OCI-LY3 (cell line): ENCODE data around the gene UNC5B.

Source experiments
- CTCF ChIP-seq: fragments of 200-600, 300-600 bp; sonication (generic); IDR thresholded peaks from 2 replicates; pipeline ENCODE4 v1.5.1; 2014; ENCODE audit warnings: antibody characterized with exemption, low read length, low read depth
- EZH2phosphoT487 ChIP-seq: fragments of 200-600 bp; shearing (Covaris generic); IDR thresholded peaks from 2 replicates; pipeline ENCODE4 v1.6.1; 2018; ENCODE audit warnings: antibody characterized with exemption, mixed run types, low read depth

- TF ChIP-seq CTCF (no peak), EZH2phosphoT487 (no peak)
Measured at GRCh38 chr10:71301371-71301916, 89.1 kb downstream of the UNC5B start.
